Fibroblast of skin of scalp (primary cell): ENCODE measurements around the gene EMX1.

Experiments used
- DNase-seq: peaks from one replicate; pipeline ENCODE4 v3.0.0-alpha.2; 2013

Gene EMX1

GRCh38 chr2:72982781-72983499 lies 65.6 kb downstream of the EMX1 start:
- no peak for DNase-seq

DNA sequence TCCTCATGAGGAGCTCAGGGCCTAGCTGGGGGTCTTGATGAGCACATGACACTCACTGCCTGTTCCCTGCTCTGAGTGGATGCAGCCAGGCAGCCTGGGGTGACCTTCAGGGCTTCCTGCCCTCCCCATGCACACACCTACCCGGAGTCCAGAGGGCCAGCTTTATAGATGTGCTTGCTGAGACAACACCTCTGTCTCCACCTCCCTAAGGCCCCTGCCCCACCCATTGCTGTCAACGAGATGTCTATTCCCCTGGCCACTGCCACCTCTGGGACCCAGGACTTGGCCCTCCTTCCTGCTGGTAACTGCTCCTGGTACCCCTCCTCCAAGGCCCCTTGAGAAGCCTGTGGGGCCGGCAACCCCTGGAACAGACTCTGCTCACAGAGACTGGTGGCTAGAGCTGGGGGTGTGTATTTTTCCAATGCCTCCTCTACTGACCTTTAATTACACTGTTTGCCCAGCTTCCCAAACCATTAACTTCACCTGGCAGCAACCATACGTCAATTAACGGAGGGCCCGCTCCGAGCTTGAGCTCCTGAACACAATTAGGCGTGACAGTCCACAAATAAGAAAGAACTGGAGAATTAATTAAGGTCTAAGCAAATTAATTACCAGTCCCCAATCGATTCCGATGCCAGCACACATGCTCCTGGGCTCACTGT lies 66.3 kb downstream of the EMX1 start:
- DNase-seq, result no peak

DNA sequence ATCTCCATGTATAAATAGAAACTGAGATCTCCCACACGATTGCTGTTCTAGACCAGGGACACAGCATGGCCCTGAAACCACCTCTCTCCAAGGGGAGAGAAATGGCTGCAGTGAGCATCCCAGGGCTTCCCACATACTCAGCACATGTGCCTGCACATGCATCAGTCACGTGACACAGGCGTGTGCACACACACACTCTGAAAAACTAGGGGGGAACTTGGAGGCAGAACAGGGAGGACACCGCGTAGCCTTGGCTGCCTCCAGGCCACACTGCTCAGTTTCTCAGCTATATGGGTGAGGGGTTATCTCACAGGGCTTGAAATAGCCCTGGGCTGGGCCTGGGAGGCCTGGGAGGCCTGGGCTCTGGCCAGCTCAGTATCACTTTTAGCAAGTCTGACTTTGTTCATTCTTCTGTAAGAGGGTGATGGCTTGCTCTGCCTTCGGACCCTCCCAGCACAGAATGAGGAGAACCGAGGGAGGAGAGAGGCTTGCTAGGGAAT lies 66.9 kb downstream of the EMX1 start:
- no peak for DNase-seq
